OCI-LY7 (cell line): ENCODE results near the gene ARHGAP18. TPM values are rescaled to one million over a fixed set of nuclear protein-coding genes. Genes with fewer than 3 reads are reported as not detected.

Source experiments
- BruUV-seq: library from RNA; stranded (reverse); fragments of 400-500 nt; replicated peaks from 2 replicates; lab custom pipeline; 2021; lab: Mats Ljungman, UMichigan
- CTCF ChIA-PET: fragments of 300-600 bp; sonication (Branson Sonifier 250); formaldehyde crosslinking; loops from one replicate; lab custom pipeline; 2022; ENCODE audit warnings: antibody characterized with exemption; ENCODE audit not compliant: unreplicated experiment; lab: Charles Lee
- POLR2A ChIA-PET: fragments of 300-600 bp; sonication (Branson Sonifier 250); formaldehyde crosslinking; loops from one replicate; lab custom pipeline; 2022; ENCODE audit warnings: antibody characterized with exemption; lab: Charles Lee
- DNase-seq: peaks from one replicate; pipeline ENCODE4 v3.0.0-alpha.2; 2015; ENCODE audit warnings: low spot score
- H2AFZ ChIP-seq: fragments of 200-600 bp; sonication (generic), shearing (Covaris generic); 2 replicates; pipeline ENCODE4 v1.6.1; 2014; ENCODE audit warnings: mild to moderate bottlenecking, antibody characterized with exemption, low read length, moderate library complexity
- H3K27ac ChIP-seq: fragments of 200-600 bp; sonication (generic); 2 replicates; pipeline ENCODE4 v1.5.1; 2014; ENCODE audit warnings: mixed run types, low read depth, mild to moderate bottlenecking, moderate library complexity, low read length, inconsistent platforms; ENCODE audit not compliant: poor library complexity, severe bottlenecking
- H3K36me3 ChIP-seq: fragments of 200-600 bp; sonication (generic); 2 replicates; pipeline ENCODE4 v1.6.1; 2014; ENCODE audit warnings: mild to moderate bottlenecking, antibody characterized with exemption, low read length, moderate library complexity, mixed read lengths; ENCODE audit not compliant: insufficient read depth
- H3K4me1 ChIP-seq: fragments of 200-600 bp; sonication (generic); 2 replicates; pipeline ENCODE4 v1.5.1; 2014; ENCODE audit warnings: mild to moderate bottlenecking, low read length; ENCODE audit not compliant: insufficient read depth, poor library complexity, severe bottlenecking
- H3K4me2 ChIP-seq: fragments of 200-600 bp; sonication (generic); 2 replicates; pipeline ENCODE4 v1.6.1; 2014; ENCODE audit warnings: mild to moderate bottlenecking, low read length
- H3K4me3 ChIP-seq: fragments of 200-600 bp; sonication (generic); 2 replicates; pipeline ENCODE4 v1.5.1; 2014; ENCODE audit warnings: mild to moderate bottlenecking, low read depth, low read length; ENCODE audit not compliant: poor library complexity, severe bottlenecking
- H3K79me2 ChIP-seq: fragments of 200-600 bp; sonication (generic); 2 replicates; pipeline ENCODE4 v1.6.1; 2016; ENCODE audit warnings: low read depth, mild to moderate bottlenecking, low read length, moderate library complexity, mixed read lengths; ENCODE audit not compliant: insufficient read depth
- H3K9me2 ChIP-seq: fragments of 200-600 bp; sonication (generic); 2 replicates; pipeline ENCODE4 v1.6.1; 2016; ENCODE audit warnings: mild to moderate bottlenecking, low read length, mixed read lengths; ENCODE audit not compliant: insufficient read depth
- H3K9me3 ChIP-seq: fragments of 200-600 bp; sonication (generic); 2 replicates; pipeline ENCODE4 v1.6.1; 2014; ENCODE audit warnings: mild to moderate bottlenecking, mixed run types, low read length, mixed read lengths
- H4K20me1 ChIP-seq: fragments of 200-600 bp; sonication (generic); 2 replicates; pipeline ENCODE4 v1.6.1; 2014; ENCODE audit warnings: mild to moderate bottlenecking, antibody characterized with exemption, low read length, moderate library complexity, mixed read lengths; ENCODE audit not compliant: insufficient read depth
- EZH2phosphoT487 ChIP-seq: fragments of 200-600 bp; sonication (generic); IDR thresholded peaks from 2 replicates; pipeline ENCODE4 v1.6.1; 2018; ENCODE audit warnings: low read depth, borderline replicate concordance, mild to moderate bottlenecking, mixed run types, antibody characterized with exemption, low read length, moderate library complexity, mixed read lengths
- intact Hi-C: fragments of 100-400 bp; cut with micrococcal nuclease; formaldehyde crosslinking; loops from one replicate; pipeline ENCODE4 v1.10.0; 2022; ENCODE audit not compliant: unreplicated experiment
- total RNA-seq, 2 experiments: library from RNA; depleted of rRNA in 1 of 2; stranded (reverse); fragments of >200 nt in 1 of 2; shearing (Covaris generic) in 1 of 2; gene quantifications; 2 replicates each; pipeline ENCODE4 v1.2.3, GENCODE V29; 2014 to 2022
- TF ChIP-seq, protein P1 (sequence below): fragments of 200-600 bp; sonication (generic); conservative IDR thresholded peaks from 2 replicates; pipeline ENCODE4 v1.5.1; 2014; ENCODE audit warnings: mild to moderate bottlenecking, antibody characterized with exemption, low read length, moderate library complexity, mixed read lengths

Gene ARHGAP18
- total RNA-seq, 2 experiments from 2014 or later = 4.8 to 7.5 TPM

DNA sequence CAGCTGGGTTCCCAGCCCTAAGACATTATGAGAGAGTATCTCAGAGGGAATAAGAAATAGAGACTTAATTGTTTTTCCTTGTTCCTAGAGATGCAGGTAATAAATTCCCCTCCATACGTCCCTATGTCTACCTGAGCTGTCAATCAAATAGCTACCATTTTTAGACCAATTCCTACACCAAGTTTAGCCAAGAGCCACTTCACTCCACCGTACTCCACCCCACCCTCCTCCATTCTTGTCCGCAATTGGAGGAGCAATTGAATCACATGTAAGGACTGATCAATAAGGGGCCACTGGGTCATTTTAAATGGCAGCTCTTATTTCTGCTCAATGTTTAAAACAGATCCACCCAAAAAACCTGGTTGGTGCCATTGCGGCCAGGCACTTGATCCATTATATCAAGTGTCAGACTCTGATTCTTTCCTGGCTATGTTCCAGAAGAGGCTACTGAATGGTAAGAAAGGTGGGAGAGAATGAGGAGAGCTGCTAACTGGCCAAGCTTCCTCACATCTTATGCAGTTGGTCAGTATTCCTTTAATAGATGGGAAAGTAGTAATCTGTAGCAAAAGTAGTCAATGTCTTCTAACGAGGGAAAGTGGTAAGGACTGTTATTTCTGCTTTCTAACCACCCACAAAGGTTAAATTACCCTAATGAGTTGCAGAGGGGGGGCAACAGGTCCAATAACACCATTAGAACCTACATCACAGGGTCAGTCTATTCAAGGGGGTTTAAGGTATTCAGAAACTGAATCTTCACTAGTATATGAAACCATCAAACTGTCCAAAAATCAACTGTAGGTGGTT lies 34.1 kb downstream of the ARHGAP18 start:
- H3K4me3 ChIP-seq = no peak overlapping the region
- BruUV-seq = no TSS peak
- no peaks in the 10 kb centered on the region for H3K4me1 ChIP-seq
- CTCF ChIA-PET = no interaction called here
- H2AFZ ChIP-seq = no peak overlapping the region
- no peaks in the 10 kb centered on the region for H3K9me3 ChIP-seq
- H4K20me1 ChIP-seq = no peaks in the 10 kb centered on the region
- H3K9me2 ChIP-seq = no peaks in the 10 kb centered on the region
- no peak for DNase-seq
- POLR2A ChIA-PET = interaction anchor here (0.6 to 1.6 kb wide), 6 partner anchors 25 to 57 kb away, joined by 3 to 8 read pairs (median 5); partner anchors contain the start of gene ARHGAP18
- intact Hi-C loops = no loop called here
- no peaks in the 10 kb centered on the region for H3K36me3 ChIP-seq
- H3K79me2 ChIP-seq = no peaks in the 10 kb centered on the region
- no peak overlapping the region for H3K27ac ChIP-seq
- no peak overlapping the region for H3K4me2 ChIP-seq
- TF ChIP-seq, protein P1, sequence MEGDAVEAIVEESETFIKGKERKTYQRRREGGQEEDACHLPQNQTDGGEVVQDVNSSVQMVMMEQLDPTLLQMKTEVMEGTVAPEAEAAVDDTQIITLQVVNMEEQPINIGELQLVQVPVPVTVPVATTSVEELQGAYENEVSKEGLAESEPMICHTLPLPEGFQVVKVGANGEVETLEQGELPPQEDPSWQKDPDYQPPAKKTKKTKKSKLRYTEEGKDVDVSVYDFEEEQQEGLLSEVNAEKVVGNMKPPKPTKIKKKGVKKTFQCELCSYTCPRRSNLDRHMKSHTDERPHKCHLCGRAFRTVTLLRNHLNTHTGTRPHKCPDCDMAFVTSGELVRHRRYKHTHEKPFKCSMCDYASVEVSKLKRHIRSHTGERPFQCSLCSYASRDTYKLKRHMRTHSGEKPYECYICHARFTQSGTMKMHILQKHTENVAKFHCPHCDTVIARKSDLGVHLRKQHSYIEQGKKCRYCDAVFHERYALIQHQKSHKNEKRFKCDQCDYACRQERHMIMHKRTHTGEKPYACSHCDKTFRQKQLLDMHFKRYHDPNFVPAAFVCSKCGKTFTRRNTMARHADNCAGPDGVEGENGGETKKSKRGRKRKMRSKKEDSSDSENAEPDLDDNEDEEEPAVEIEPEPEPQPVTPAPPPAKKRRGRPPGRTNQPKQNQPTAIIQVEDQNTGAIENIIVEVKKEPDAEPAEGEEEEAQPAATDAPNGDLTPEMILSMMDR = no peak
- TF ChIP-seq EZH2phosphoT487 = no peak

DNA sequence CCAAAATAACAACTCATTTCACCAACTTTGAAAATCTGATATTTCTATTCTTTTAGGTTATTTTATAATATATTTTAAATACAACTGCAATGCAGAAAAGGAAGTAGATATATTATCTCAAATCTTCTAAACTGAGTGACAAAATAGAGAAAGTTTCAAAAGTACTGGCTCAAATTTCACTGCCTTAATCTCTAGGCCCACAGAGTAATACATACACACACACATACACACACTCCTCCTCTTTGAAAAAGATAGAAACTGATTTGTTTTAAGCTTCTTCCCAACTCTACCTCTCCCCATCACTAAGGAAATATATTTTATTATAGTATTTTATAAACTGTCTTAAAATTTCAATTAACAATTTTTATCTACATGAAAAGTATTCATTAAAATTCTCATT lies 36.2 kb downstream of the ARHGAP18 start:
- ChIA-PET POLR2A (interaction anchor here (1.0 to 1.2 kb wide), 2 partner anchors 12 to 36 kb away, joined by 3 to 4 read pairs; no protein-coding TSS in a partner anchor), CTCF (no interaction called here)
- no peaks in the 10 kb centered on the region for H3K36me3 ChIP-seq
- H3K4me3 ChIP-seq = no peak overlapping the region
- no peak overlapping the region for H2AFZ ChIP-seq
- intact Hi-C loops = loop anchor here (5.0 kb wide), 1 partner anchor 59 kb away; no protein-coding TSS in a partner anchor
- no peak for DNase-seq
- no peak overlapping the region for H3K4me2 ChIP-seq
- no peak overlapping the region for H3K27ac ChIP-seq
- H3K4me1 ChIP-seq = no peaks in the 10 kb centered on the region
- no TSS peak for BruUV-seq
- H3K79me2 ChIP-seq = no peaks in the 10 kb centered on the region
- TF ChIP-seq EZH2phosphoT487 = no peak
- TF ChIP-seq, protein P1 = no peak
- no peaks in the 10 kb centered on the region for H4K20me1 ChIP-seq
- no peaks in the 10 kb centered on the region for H3K9me2 ChIP-seq
- no peaks in the 10 kb centered on the region for H3K9me3 ChIP-seq
